A172 (cell line): ENCODE data around the gene CDK9. TPM values are rescaled to one million over a fixed set of nuclear protein-coding genes. Genes with fewer than 3 reads are reported as not detected.
A peak's percentile ranks its signal among the peaks of the same experiment; 100 is the strongest.
"Not testable (repeated sequence)": the region's sequence is repeated elsewhere in the genome, so short reads cannot be mapped to it uniquely, and the experiment has no call there.

Experiments used
- DNase-seq: peaks from one replicate; pipeline ENCODE4 v3.0.0-alpha.2; 2015; ENCODE audit warnings: low spot score
- total RNA-seq: library from RNA; depleted of rRNA; stranded (reverse); fragments of >200 nt; shearing (Covaris generic); gene quantifications from 2 replicates; pipeline ENCODE4 v1.2.3, GENCODE V29; 2014; rRNA removed

Gene CDK9
- 36.9 and 61.3 TPM in 2 replicates for total RNA-seq

DNA sequence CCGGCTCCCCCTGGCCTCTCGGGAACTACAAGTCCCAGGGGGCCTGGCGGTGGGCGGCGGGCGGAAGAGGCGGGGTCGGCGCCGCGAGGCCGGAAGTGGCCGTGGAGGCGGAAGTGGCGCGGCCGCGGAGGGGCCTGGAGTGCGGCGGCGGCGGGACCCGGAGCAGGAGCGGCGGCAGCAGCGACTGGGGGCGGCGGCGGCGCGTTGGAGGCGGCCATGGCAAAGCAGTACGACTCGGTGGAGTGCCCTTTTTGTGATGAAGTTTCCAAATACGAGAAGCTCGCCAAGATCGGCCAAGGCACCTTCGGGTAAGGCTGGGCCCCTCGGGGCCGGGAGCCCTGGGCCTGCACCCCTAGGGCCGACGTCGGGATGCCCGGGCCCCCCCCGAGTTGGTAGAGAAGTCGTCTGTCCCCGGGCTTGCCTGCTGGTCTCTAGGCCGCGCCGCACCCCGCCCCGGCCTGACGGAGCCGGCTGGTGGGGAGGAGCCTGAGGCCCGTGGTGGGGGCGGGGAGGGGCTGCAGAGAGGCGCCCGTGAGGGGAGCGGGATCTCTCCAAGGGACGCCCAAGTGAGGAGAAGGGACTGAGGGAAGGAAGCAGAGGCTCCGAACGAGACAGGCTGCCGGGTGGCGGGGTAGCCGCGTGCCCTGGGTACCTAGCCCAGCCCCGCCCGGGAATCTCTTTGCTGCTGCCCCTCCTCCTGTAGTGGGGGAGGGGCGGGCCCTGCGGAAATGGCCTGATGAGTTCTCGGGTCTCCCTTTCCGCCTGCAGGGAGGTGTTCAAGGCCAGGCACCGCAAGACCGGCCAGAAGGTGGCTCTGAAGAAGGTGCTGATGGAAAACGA is at the start of gene CDK9:
Gene CDK9, plus strand, starts transcription at position 102 of the 840 bp plus-strand sequence. Its CDS starts 115 bp downstream, at position 217.
- DNase-seq, result peak; percentile 77

DNA sequence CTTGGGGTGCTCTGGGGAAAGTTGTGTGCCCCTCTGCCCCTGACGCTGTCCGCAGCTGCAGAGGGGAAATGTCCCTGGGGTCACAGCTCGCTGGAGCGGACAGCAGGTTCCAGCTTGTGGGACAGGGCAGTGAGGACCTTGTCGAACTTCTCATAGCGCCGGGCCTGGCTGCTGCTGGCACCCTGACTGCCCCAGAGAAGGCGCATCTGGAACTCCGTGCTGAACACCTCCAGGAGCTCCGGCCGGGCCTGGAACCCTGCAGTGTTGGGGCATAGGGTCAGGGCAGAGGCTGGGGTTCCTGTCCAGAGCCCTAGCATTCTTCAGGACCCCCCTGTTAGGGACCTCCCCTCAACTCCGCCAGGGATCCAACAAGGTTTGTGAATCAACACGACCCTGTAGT is 47.2 kb upstream of the CDK9 start:
- no peak for DNase-seq

DNA sequence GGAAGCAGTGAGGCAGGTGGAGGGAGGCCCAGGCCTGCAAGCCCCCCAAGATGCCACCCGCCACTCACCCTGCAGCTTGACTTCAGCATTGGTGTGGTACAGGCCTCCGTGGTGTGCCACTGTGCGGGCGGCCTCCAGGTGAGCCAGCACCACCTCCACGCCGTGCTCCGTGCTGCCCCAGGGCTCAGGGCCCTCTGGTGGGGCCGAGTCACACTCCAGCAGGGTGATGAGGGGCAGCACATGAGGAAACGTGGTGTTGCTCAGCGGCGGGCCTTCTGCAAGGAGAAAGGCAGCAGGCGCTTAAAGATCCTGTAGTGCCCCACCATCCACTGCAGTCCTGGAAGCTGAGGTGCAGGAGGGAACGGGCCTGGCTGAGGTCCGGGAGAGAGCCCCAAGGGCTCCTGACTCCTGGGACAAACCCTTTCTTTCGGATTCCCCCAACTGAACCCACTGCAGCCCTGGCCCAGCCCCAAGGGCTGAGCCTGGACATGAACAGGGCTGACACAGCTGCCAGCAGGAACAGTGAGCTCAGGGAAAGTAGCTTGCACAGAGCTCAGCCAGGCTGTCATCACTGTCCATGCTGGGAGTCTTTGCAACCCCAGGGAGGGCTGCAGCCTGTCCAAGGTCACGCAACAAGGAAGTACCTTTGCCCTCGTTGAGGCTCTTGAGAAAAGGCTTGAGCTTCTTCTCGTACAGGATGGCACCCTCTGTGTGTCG is 46.1 kb upstream of the CDK9 start:
- DNase-seq, result no peak

DNA sequence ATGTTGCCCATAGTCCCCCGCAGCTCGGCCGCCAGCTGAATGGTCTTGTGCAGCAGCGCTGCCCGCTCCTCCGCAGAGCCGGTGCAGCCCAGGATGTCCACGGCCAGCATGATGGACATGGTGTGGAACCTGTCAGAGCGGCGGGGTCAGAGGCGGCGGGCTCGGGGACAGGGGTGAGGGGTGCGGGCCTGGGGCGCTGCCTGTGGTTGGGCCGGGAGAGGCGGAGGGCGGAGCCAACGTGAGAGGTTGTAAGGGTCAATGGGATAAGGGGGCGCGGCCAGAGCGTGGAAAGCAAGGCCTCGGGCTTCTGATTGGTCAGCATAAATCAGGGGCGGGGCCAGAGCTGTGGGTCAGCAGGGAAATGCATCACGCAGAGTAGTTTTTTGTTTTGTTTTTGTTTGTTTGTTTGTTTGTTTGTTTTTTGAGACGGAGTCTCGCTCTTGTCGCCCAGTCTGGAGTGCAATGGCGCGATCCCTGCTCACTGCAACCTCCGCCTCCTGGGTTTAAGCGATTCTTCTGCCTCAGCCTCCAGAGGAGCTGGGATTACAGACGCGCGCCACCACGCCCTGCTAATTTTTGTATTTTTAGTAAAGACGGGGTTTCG is 43.9 kb upstream of the CDK9 start:
- DNase-seq, result no peak

DNA sequence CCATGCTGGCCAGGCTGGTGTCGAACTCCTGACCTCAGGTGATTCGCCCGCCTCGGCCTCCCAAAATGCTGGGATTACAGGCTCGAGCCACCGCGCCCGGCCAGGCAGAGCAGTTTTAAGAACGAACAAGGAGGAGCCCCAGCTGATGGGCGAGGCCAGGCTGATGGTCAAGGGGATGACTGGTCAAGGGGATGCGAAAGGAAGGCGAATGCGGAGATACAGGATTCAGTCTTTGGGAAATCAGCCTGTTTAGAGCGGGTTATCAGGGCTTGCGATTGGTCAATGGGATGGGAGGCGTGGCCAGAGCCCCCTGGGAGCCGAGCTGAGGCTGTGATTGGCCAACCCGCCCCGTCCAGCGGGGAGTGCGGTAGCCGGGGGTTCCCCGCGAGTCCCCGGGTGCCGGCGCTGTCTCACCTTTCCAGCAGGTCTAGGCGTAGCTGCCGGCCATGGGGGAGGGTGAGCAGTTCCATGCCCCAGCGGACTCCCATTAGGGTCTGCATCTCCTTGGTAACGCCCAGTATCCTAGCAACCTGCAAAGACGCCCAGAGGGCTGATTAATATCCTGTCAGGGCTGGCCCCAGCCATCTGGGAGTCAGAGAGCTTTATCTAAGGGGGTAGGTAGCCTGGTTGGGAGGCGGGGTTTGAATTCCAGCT is 43.3 kb upstream of the CDK9 start:
- DNase-seq, result no peak

DNA sequence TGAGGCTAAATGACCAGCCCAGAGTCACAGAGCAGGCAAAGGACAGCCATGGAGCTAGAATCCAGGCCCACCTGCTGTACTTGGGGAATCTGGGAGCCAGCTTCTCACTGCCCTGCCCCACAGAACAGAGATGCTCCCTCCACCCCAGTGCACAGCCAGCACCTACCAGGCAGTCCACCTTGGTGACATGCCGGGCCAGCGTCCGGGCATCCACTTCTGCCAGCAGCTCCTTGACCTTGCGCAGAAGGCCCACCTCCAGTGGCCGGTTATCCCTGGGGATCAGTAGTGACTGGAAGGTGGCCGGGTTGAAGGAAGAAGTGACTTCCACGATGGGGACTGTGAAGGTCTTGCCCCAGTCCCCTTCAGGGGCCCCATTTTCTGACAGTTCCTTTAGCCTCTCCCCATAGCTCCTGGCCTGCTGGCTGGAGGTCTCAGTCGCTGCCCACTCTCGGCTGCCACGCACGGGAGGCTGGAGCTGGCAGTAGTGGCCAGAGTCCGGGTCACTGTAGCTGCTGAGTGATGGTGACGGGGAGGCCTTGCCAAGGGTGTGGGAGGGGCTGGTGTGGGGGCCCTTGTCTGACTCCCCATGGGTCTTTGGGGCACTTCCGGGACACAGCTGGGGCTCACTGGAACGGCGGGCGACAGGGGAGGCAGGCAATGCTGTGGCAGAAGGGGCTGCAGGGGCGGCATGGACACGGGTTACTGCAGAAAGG is 41.3 kb upstream of the CDK9 start:
- no peak for DNase-seq

DNA sequence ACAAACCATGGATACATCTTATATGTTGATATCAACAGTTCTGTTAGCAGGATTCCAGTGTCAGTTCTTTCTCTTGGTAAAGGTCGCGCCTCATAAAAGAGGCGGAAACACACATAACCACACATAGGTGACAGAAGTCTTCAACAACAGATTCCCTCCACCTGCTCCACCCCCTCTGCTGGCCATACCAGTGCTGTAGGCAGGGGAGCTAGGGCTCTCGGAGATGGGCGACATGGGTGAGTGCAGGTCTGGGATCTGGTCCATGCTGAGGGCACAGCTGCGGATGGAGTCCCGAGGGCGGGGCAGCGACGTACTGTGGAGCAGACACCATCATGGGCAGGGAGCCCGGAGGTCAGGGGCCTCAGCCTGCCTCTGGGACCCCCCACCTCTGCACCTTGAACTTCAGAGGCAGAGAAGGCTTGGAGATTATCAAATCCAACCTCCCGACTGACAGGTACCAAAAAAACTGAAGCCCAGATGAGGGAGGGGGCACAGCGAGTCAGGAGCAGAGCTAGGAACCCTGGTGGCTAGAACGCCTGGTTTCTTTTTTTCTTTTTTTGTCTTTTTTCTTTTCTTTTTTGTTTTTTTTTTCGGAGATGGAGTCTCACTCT is 38.8 kb upstream of the CDK9 start:
- DNase-seq, result no peak

DNA sequence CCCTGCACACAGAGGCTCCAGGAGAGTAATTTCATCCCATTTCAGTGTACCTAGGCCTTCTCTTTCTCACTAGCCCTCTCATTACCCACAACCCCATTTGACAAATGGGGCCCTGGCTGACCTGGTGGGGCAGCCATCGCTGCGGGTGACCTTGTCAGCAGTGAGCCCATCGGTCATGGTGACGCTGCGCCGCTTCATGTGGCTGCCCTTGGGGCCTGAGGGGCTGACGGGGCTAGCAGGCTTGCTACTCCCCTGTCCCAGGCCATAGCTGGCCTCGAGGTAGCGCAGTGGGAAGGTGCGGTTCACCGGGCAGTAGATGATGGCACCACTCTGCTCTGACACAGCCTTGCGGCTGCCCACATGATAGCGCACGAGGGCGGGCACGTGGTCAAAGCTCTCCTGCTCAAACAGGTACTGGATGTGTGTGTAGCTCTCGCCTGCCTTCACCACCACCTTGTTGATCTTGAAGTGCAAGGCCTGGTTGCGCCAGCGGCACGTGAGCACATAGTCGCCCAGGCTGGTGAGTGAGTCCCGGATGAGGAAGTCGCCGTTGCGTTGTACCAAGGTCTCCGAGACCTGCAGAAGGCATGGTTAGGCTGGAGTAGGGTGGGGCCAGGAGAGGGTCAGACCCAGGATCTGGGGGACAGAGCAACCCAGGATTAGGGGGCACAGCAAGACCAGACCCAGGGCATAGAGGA is 36.6 kb upstream of the CDK9 start:
- no peak for DNase-seq

DNA sequence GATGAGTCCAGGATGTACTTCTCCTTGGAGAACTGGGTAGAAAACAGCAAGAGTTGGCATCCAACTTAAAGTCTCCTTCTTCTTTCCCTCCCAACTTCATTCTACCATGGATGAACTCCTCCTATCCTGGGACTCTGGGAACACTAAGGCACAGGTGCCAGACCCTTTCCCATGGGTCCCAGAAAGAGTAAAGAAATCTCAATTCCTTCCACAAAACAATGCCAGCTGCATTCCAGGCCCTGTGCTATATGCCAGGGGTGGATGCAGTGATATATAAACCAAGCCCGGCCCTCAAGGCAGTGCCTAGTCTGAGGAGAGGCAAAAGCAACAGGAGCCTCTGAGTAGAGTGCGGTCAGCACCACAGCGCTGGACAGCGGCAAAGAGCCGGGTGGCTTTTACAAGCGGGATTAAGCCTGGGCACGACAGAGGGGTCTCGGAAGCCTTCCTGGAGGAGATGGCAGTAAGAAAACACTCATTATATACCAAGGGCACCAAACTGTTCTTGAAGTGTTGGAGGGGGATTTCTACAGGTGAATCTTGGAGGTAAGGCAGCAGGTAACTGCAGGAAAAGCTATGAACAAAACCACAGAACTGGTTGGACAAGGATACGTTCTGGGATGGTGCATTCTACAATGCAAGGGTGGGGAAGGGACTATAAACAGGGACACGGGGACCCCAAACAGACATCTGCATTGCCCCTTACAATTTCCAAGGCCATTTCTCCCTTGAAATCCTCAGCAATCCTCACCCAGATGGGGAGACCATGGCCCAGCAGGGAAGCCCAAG is 34.4 kb upstream of the CDK9 start:
- DNase-seq, result no peak

DNA sequence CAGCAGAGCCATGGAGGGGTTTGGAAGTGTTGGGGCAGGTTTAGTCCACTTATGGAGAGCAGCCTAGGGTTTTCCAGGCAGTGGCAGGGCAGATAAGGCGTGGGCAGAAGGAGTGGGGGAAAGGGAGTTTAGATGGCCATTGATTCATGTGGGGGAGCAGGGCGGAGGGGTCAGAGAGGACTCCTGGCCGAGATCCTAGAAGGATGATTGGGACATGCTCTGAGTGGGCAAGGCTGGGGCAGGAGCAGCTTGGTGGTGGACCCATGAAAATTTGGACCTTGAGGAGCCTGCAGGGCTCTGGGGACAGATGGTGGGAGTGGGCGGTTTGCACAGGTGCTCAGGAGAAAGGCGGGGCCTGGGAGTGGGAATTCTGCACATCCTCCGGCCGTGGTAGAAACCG is 32.7 kb upstream of the CDK9 start:
- DNase-seq, result no peak

DNA sequence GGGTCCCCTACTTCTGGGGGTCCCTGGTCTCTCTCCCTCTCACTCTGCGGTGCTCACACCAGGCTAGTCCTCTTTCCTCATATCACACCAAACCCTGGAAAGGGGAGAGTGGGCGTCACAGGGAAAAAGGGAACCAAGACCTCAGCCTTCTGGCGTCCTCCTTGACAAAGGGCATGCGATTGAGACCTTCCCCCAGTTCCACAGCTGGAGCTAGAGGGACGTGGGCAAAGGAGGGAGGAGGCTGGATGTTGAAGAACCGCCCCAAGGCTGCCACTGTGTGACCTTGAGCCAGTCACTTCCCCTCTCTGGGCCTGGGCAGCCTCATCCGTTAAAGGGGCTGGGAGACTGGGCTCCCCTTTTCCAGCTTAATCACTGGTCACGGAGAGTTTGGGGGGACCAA is 32.2 kb upstream of the CDK9 start:
- no peak for DNase-seq

DNA sequence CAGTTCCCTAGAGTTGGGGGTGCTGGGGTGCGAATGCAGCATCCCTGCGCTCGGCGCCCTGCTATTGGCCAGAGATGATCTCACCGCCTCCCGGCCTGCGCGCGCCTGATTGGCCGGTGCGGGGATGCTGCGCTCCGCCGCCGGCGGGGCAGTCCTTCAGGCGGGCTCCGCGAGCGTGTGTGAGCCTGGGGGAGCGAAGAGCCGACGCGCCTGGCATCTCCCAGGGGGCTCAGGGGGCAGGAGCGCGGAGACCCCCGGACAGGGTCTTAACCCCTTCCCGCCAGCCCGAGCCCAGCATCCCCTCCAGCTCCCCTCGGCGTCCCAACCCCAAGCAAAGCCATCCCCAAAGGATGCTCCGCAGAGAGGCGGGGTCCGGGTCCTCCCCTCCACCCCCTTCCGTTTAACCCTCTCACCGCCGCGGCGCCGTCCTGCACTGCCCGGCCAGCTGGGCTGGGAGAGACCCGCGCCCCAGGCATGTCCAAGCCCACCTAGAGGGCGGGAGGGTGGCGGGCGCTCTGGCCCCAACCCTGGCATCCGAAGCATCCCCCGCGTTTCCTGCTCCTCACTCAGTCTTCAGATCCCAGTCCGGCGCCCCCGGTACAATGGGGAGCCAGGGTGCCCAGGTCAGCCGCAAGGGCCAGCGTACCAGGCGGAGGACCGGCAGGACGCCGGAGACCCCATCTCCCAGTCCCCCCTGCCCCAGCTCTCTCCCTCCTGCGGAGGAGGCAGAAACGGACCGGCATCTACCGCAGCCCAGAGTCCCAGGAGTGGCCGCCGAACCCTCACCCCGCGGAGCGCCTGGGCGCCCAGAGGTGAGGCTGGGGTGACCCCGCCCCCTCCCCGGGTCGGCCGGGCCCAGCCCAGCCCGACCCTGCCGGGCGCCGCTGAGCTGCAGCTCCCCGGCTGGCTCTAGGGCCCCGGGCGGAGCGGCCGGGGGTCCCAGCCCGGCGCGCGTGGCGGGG is 31.5 kb upstream of the CDK9 start:
- no peak for DNase-seq

DNA sequence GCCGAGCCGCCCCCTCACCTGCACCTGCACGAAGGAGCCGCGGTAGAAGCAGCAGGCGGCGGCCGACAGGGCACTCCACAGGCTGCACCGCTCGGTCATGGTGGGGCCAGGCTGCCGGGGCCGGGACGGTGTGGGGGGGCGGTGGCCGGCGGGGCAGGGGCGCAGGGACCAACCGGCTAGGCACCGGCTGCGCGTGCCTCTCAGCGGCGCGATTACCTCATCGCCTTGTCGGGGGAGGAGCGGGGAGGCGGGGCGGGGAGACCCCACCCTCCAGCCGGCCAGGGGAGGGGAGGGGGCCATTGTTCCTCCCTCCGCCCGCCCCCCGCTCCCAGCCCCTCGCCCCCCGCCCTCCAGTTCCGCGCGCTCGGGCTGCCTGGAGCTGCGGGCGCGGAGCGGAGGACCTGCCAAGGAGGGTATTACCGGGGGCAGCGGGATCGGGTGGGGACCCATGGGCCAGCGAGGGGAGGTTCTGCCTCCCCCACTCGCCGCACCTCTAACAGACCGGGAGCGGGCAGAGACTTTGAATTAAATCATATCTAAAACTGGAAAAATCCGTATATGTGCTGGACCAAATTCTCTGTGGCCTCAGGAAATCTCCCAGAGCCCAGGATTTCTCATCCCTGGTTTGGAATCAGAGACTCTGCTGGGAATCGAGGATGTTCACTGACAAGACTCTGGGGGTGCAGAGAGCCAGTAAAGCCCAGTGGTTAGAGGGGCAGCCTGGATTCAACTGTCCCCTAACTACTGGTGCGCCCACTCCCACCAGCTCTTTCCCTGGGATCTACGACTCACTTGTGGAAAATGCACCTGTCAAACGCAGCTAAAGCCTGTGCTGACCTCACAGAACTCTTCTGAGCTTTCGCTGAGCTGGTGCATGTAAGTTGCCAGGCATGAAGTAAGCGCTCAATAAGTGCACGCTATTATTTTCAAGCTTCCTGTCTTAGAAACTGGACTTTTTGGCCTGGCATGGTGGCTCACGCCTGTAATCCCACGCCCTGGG is 30.5 kb upstream of the CDK9 start:
- no peak for DNase-seq

DNA sequence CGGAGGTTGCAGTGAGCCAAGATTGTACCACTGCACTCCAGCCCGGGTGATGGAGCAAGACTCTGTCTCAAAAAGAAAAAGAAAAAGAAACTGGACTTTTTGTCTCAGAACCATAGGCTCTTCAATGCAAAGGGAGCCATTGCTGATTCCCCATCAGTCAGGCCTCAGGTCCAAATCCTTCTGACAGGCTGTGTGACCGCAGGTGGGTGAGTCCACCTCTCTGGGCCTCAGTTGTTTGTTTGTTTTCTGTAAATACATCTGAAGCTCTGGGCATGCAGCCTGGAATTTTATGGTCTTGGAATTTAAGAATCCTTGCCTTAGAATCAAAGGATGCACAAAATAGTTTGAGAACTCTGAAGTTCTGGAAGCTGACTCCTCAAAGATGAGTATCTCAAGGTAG is 29.6 kb upstream of the CDK9 start:
- no peak for DNase-seq

DNA sequence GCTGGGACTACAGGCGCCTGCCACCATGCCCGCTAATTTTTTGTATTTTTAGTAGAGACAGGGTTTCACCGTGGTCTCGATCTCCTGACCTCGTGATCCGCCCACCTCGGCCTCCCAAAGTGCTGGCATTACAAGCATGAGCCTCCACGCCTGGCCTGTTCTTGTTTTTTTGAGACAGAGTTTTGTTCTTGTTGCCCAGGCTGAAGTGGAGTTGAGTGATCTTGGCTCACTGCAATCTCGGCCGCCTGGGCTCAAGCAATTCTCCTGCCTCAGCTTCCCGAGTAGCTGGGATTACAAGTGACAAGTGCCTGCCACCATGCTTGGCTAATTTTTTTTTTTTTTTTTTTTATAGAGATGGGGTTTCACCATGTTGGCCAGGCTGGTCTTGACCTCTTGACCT is 29.1 kb upstream of the CDK9 start:
- not testable (repeated sequence) for DNase-seq

DNA sequence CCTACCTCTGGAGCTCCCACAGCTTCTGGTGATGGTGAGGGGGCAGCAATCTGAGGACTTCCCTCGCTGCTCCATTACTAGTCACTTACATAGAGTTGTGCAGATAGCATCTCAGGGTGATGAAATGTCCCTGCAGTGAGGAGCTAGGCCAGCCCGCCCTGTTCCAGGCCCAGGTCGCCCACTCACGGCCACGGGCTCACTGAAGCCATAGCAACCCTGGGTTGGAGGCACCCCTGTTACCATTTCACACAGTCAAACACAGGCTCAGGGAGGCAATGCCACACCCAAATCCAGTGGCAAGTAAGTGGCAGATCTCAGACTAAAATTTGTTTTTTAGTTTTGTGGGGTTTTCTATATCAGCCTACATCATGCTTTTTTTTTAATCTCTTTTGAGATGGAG is 27.0 kb upstream of the CDK9 start:
- no peak for DNase-seq

DNA sequence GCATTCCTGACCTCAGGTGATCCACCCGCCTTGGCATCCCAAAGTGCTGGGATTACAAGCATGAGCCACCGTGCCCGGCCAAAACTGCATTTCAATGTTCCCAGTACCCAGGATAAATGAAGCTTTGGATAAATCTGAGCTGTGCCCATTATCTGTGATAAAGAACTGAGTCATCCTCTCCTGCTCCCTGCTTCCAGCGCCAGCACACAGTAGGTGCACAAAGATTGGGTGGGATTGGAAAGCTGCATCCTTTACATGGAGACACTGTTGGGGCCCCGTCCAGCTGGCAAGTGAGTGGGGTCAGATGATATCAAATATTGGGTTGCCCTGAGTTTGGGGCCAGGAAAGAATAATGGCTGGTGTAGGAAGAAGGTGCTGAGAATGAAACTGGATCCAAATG is 24.8 kb upstream of the CDK9 start:
- DNase-seq, result no peak
